A549 (cell line): Measurements from ENCODE around the gene PHYKPL. TPM values are rescaled to one million over a fixed set of nuclear protein-coding genes. Genes with fewer than 3 reads are reported as not detected.

Experiments
- ATAC-seq, 2 experiments: fragments of 200-7000 bp in 1 of 2; fragments of >200 bp in 1 of 2; cut with Nextera tagmentation in 1 of 2; cut with Tn5 transposase in 1 of 2; 3 replicates each; pipeline versions ENCODE4 v1.8.0 to v1.9.1; 2018 to 2020; ENCODE audit warnings: mild to moderate bottlenecking in 1 of 2, moderate library complexity in 1 of 2
- CTCF ChIA-PET: fragments of 300-600 bp; sonication (Branson Sonifier 250); formaldehyde crosslinking; extraction: SDS; loops from one replicate; lab custom pipeline; 2021; ENCODE audit warnings: antibody characterized with exemption, inconsistent platforms; lab: Yijun Ruan, JAX
- POLR2A ChIA-PET: fragments of 350-600 bp; formaldehyde crosslinking; extraction: SDS; loops from one replicate; lab custom pipeline; 2021; ENCODE audit warnings: antibody characterized with exemption, inconsistent platforms; lab: Yijun Ruan, JAX
- DNase-seq, 2 experiments: peaks; one replicate each; pipeline versions ENCODE4 v3.0.0 to v3.0.0-alpha.2; 2011 to 2016; ENCODE audit warnings: low read depth in 1 of 2, low spot score in 1 of 2
- FAIRE-seq: peaks from 2 replicates; lab custom pipeline; 2011; peaks lifted over from hg19 to GRCh38; lab: Jason Lieb, UNC
- H3K27ac ChIP-seq, 2 experiments: fragments of >200 bp; sonication (Bioruptor Twin); formaldehyde crosslinking; 3 replicates each; pipeline ENCODE4 v1.5.1; 2016 to 2017
- H3K4me1 ChIP-seq: fragments of >200 bp; sonication (Bioruptor Twin); formaldehyde crosslinking; 3 replicates; pipeline ENCODE4 v1.6.1; 2016
- H3K4me2 ChIP-seq: fragments of >200 bp; sonication (Bioruptor Twin); formaldehyde crosslinking; 3 replicates; pipeline ENCODE4 v1.6.1; 2016
- H3K4me3 ChIP-seq: fragments of >200 bp; sonication (Bioruptor Twin); formaldehyde crosslinking; 3 replicates; pipeline ENCODE4 v1.5.1; 2016
- H3K9me3 ChIP-seq: fragments of >200 bp; sonication (Bioruptor Twin); formaldehyde crosslinking; 3 replicates; pipeline ENCODE4 v1.6.1; 2016
- BCL3 ChIP-seq: fragments of >200 bp; sonication (Bioruptor Twin); formaldehyde crosslinking; IDR thresholded peaks from 3 replicates; pipeline ENCODE4 v1.6.1; 2016
- BHLHE40 ChIP-seq: IDR thresholded peaks from 2 replicates; pipeline ENCODE4 v1.6.1; 2012; ENCODE audit warnings: low read depth, low read length, inconsistent platforms
- CEBPB ChIP-seq, 2 experiments: fragments of >200 bp in 1 of 2; sonication (Bioruptor Twin) in 1 of 2; formaldehyde crosslinking in 1 of 2; IDR thresholded peaks; 2 replicates each; pipeline ENCODE4 v1.6.1; 2012 to 2016
- ELK1 ChIP-seq: fragments of 150-350 bp; IDR thresholded peaks from 2 replicates; pipeline ENCODE4 v1.6.1; 2014; ENCODE audit warnings: low read depth, mild to moderate bottlenecking, low read length
- EP300 ChIP-seq, 2 experiments: fragments of >200 bp; sonication (Bioruptor Twin); formaldehyde crosslinking; IDR thresholded peaks; 2 replicates in 1 of 2; 3 replicates in 1 of 2; pipeline ENCODE4 v1.6.1; 2016 to 2017
- FOXS1 ChIP-seq: fragments of 250-450 bp; sonication (Bioruptor Pico); IDR thresholded peaks from 2 replicates; pipeline ENCODE4 v1.5.0; 2020; ENCODE audit warnings: mild to moderate bottlenecking, moderate library complexity
- HES2 ChIP-seq: fragments of >200 bp; sonication (Bioruptor Twin); formaldehyde crosslinking; IDR thresholded peaks from 2 replicates; pipeline ENCODE4 v1.6.1; 2016
- HOXA7 ChIP-seq: fragments of 250-450 bp; sonication (Bioruptor Pico); IDR thresholded peaks from 2 replicates; pipeline ENCODE4 v1.5.0; 2020; ENCODE audit warnings: mild to moderate bottlenecking, moderate library complexity
- MAZ ChIP-seq: fragments of 150-350 bp; IDR thresholded peaks from 2 replicates; pipeline ENCODE4 v1.6.1; 2014; ENCODE audit warnings: antibody characterized with exemption, low read depth, low read length, borderline replicate concordance
- NR3C1 ChIP-seq: fragments of >200 bp; sonication (Bioruptor Twin); formaldehyde crosslinking; IDR thresholded peaks from 3 replicates; pipeline ENCODE4 v1.6.1; 2017
- RARB ChIP-seq: fragments of 250-450 bp; sonication (Bioruptor Pico); IDR thresholded peaks from 2 replicates; pipeline ENCODE4 v1.8.0; 2021; ENCODE audit warnings: mild to moderate bottlenecking, moderate library complexity
- RCOR1 ChIP-seq: fragments of 150-350 bp; IDR thresholded peaks from 2 replicates; pipeline ENCODE4 v1.6.1; 2014; ENCODE audit warnings: antibody characterized with exemption, low read length, low read depth
- REST ChIP-seq: fragments of 200-600 bp; sonication (generic); IDR thresholded peaks from 2 replicates; pipeline ENCODE4 v1.6.1; 2016; ENCODE audit warnings: antibody characterized with exemption, mild to moderate bottlenecking, moderate library complexity
- SMC3 ChIP-seq: fragments of >200 bp; sonication (Bioruptor Twin); formaldehyde crosslinking; IDR thresholded peaks from 3 replicates; pipeline ENCODE4 v1.6.1; 2018; ENCODE audit warnings: inconsistent platforms
- TFCP2L1 ChIP-seq: fragments of 250-450 bp; sonication (Bioruptor Pico); IDR thresholded peaks from 2 replicates; pipeline ENCODE4 v1.5.0; 2021; ENCODE audit warnings: mild to moderate bottlenecking
- TP53 ChIP-seq: fragments of 250-450 bp; sonication (Bioruptor Pico); IDR thresholded peaks from 2 replicates; pipeline ENCODE4 v1.5.0; 2021; ENCODE audit warnings: mild to moderate bottlenecking, moderate library complexity
- ZNF302 ChIP-seq: fragments of 250-450 bp; sonication (Bioruptor Pico); IDR thresholded peaks from 2 replicates; pipeline ENCODE4 v1.9.0; 2021; ENCODE audit warnings: inconsistent platforms, mild to moderate bottlenecking, moderate library complexity
- ZSCAN20 ChIP-seq: fragments of 250-450 bp; sonication (Bioruptor Pico); IDR thresholded peaks from 2 replicates; pipeline ENCODE4 v1.8.0; 2022; ENCODE audit warnings: mild to moderate bottlenecking, moderate library complexity
- WGBS: methylation state at CpG from one replicate; pipeline ENCODE4 v1.1.6; 2017; ENCODE audit errors: missing lambda C conversion rate; 5-methylcytosine and 5-hydroxymethylcytosine counted together
- polyA plus RNA-seq, 4 experiments: library from polyadenylated mRNA; depleted of rRNA in 3 of 4; stranded (reverse); fragments of >200 nt; fragmentation: RNase III in 1 of 4; extraction: RNeasy Plus Mini Kit Qiagen cat#74134 plus additional on column Dnase treatment in 1 of 4; gene quantifications; 2 replicates in 3 of 4; 3 replicates in 1 of 4; pipeline ENCODE4 v1.2.3, GENCODE V29; 2011 to 2017
- TF ChIP-seq, protein P1 (sequence below): fragments of 250-450 bp; sonication (Bioruptor Pico); IDR thresholded peaks from 2 replicates; pipeline ENCODE4 v1.5.0; 2021; ENCODE audit warnings: mild to moderate bottlenecking, moderate library complexity, borderline replicate concordance

The PHYKPL gene
- polyA plus RNA-seq, 2 of the 4 experiments (the other 2 are of a cell fraction): 13.0 to 21.9 TPM

DNA sequence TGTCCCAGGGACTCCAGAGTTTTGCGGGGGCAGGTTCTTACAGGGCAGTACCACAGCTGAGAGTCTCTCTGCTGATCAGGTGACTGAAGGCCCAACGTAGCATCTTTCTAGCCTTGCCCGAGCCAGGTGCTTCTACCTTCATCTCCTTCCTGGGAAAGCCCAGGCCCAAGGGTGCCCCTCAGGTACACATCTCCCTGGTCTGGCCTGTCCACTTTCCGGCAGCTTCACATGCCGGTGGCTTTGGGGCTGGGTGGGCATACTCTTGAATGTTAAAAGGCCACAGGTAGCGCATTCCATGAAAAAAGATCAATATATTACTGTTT lies 5.7 kb upstream of the PHYKPL start:
- FAIRE-seq (no peak), DNase-seq (no peak), ATAC-seq (no peak)
- TF ChIP-seq MAZ (no peak), BHLHE40 (no peak), FOXS1 (CRISPR knock-in tag) (no peak), BCL3 (no peak), REST (no peak), TFCP2L1 (no peak), EP300 (IDR thresholded peaks at IDR 0.05) (no peak), CEBPB (IDR thresholded peaks at IDR 0.05) (no peak), ZSCAN20 (CRISPR knock-in tag) (no peak), SMC3 (no peak), RCOR1 (no peak)
- TF ChIP-seq, protein P1, sequence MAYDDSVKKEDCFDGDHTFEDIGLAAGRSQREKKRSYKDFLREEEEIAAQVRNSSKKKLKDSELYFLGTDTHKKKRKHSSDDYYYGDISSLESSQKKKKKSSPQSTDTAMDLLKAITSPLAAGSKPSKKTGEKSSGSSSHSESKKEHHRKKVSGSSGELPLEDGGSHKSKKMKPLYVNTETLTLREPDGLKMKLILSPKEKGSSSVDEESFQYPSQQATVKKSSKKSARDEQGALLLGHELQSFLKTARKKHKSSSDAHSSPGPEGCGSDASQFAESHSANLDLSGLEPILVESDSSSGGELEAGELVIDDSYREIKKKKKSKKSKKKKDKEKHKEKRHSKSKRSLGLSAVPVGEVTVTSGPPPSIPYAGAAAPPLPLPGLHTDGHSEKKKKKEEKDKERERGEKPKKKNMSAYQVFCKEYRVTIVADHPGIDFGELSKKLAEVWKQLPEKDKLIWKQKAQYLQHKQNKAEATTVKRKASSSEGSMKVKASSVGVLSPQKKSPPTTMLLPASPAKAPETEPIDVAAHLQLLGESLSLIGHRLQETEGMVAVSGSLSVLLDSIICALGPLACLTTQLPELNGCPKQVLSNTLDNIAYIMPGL: no peak
- no peak overlapping the region for H3K27ac ChIP-seq
- CTCF ChIA-PET: interaction anchor here (0.8 to 1.6 kb wide), 3 partner anchors 18 to 1256 kb away, joined by 3 to 4 read pairs (median 3); no protein-coding TSS in a partner anchor
- 95% methylated on average over 6 of the region's 6 CpGs for WGBS
- H3K4me2 ChIP-seq: no peak overlapping the region
- no peak overlapping the region for H3K4me3 ChIP-seq
- no peaks in the 10 kb centered on the region for H3K4me1 ChIP-seq
- POLR2A ChIA-PET: no interaction called here
- no peaks in the 10 kb centered on the region for H3K9me3 ChIP-seq

GRCh38 chr5:178237431-178238312 lies 5.1 kb upstream of the PHYKPL start:
- TF ChIP-seq EP300 (IDR thresholded peaks at IDR 0.05): no peak
- no peak for TF ChIP-seq ELK1
- no peak for TF ChIP-seq RCOR1
- TF ChIP-seq TP53 (CRISPR knock-in tag): no peak
- TF ChIP-seq HOXA7 (CRISPR knock-in tag): no peak
- no peak for TF ChIP-seq ZNF302 (CRISPR knock-in tag)
- no peak for TF ChIP-seq MAZ
- TF ChIP-seq NR3C1: no peak
- TF ChIP-seq, protein P1: no peak
- TF ChIP-seq HES2: no peak
- TF ChIP-seq RARB: no peak
- TF ChIP-seq, all 56 proteins: peak for 0
- ChIA-PET POLR2A (no interaction called here), CTCF (interaction anchor here (0.6 to 1.6 kb wide), 4 partner anchors 19 to 1525 kb away, joined by 3 to 4 read pairs (median 3); no protein-coding TSS in a partner anchor)
- ATAC-seq (no peak), DNase-seq (no peak), FAIRE-seq (no peak)
- Histone ChIP-seq H3K4me3 (no peak overlapping the region), H3K27ac (no peak overlapping the region), H3K4me1 (peaks cover 4% of the 10 kb centered on the region; the same call in 1 of the 3 replicates), H3K4me2 (no peak overlapping the region), H3K9me3 (no peaks in the 10 kb centered on the region)
- 85% methylated on average over 5 of the region's 13 CpGs for WGBS
